C4-2B (cell line): ENCODE measurements around the gene MYH6.

Experiments
- H3K27ac ChIP-seq: fragments of 450-650 bp; 2 replicates; pipeline ENCODE4 v1.5.1; 2017
- CTCF ChIP-seq: fragments of 450-650 bp; conservative IDR thresholded peaks from 2 replicates; pipeline ENCODE4 v1.5.1; 2017; ENCODE audit warnings: mild to moderate bottlenecking
- ZFX ChIP-seq: fragments of 450-650 bp; IDR thresholded peaks from 2 replicates; pipeline ENCODE4 v1.6.1; 2017

The MYH6 gene

DNA sequence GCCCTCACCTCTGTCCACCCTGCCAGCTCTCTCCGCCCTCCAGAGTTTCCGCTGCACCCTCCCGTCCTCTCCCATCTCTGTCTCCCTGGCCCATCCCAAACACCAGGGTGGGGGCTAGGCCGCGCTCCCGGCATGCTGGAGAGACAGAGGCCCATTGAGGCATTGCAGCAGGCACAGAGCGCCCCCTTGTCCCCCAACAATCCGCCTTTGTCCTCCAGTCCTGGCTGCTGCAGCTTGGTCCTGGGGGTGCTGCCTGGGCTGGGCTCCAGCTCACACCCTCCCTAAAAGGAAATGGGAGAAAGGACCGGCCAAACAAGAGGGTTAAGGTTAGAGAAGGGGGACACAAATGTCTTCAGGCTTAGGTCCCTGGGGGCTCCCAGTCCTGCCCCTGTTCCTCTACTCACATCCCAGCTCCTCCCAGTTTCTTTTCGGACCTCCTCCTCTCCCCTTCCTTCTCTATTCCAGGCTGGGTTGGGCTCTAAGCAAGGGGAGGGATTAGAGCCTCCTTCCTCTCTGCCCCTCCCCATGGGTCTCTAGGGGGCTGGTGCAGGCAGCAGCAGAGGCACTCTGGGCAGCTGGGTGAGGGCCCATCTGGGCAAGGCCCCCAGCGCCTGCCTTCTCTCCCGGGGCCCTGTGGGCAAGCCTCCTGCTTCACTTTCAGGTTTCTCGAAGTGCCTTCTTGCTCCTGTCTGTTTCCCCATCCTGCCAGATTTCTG is 31.4 kb downstream of the MYH6 start, which contains the start of gene CMTM5:
CMTM5 (plus strand) TSS at position 565 of the 716 bp plus-strand sequence. CDS start 206 bp downstream, outside the sequence.
- H3K27ac ChIP-seq, result no peak within 1 kb of the TSS
- no peak for TF ChIP-seq CTCF
- no peak for TF ChIP-seq ZFX

- no peak overlapping the region for H3K27ac ChIP-seq
- TF ChIP-seq CTCF, result no peak
- TF ChIP-seq ZFX, result no peak
These were observed 32.4 kb downstream of the MYH6 start for GRCh38 chr14:23375527-23376251.

GRCh38 chr14:23373041-23373440 is 35.0 kb downstream of the MYH6 start:
- H3K27ac ChIP-seq, result no peak overlapping the region
- TF ChIP-seq ZFX, result no peak
- TF ChIP-seq CTCF, result no peak

DNA sequence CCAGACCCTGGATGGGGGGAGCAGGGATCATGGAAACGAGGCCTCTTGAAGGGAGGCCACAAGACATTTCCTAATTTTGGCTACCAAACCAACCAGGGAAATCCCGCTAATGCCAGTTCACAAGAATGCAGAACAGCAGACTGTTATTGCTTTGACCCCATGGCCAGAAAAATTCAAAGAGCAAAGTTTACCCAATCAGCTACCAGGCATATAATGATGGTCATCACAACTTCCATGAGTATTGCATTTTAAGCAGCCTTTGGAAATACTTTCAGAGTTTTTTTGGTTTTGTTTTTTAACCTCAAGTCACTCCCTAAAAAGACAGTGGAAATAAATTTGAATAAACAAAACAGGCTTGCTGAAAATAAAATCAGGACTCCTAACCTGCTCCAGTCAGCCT is 35.6 kb downstream of the MYH6 start, which contains the start of gene IL25:
IL25 (plus strand) TSS at position 301 of the 400 bp plus-strand sequence.
- TF ChIP-seq ZFX (no peak), CTCF (no peak)
- no peak within 1 kb of the TSS for H3K27ac ChIP-seq

- TF ChIP-seq CTCF, result no peak
- no peak for TF ChIP-seq ZFX
- H3K27ac ChIP-seq, result no peak overlapping the region
These were observed 36.2 kb downstream of the MYH6 start for GRCh38 chr14:23371865-23372264.

GRCh38 chr14:23370221-23370620 is 37.9 kb downstream of the MYH6 start:
- no peak for TF ChIP-seq CTCF
- no peak for TF ChIP-seq ZFX
- no peak overlapping the region for H3K27ac ChIP-seq

DNA sequence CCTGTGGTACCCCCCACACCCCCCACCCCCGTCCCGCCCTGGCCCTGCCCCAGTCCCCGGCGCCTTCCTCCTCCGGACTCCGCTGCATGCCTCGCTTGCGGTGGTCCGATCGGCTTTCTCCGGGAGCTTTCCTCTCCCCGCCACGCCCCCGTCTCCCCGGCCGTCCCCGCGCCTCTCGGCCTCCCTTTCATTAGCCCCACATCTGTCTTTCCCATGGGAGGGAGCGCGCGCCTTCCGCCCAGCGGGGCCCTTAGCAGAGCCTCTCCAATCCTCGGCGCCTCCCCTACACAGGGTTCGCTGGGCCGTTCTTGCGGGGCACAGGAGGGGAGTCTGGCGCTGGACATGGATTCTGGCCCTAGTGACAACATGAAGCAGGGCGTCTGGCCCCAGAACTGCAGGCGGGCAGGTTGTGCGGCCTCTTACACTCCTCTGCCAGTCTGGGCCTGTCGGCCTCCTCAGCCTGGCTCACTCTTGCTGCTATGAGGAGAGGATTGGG is 41.6 kb downstream of the MYH6 start:
- H3K27ac ChIP-seq, result no peak overlapping the region
- no peak for TF ChIP-seq CTCF
- TF ChIP-seq ZFX, result no peak
